Neural cell (in vitro differentiated cells): Measurements from ENCODE around the gene PARP12. TPM values are rescaled to one million over a fixed set of nuclear protein-coding genes. Genes with fewer than 3 reads are reported as not detected.

Experiments
- H2AFZ ChIP-seq: fragments of 200-600, 300-800 bp; sonication (generic), shearing (Covaris generic); 2 replicates; pipeline ENCODE4 v1.6.0; 2014; ENCODE audit warnings: low read depth, mild to moderate bottlenecking, antibody characterized with exemption, low read length, moderate library complexity
- H3F3A ChIP-seq: fragments of 200-600 bp; shearing (Covaris generic); 2 replicates; pipeline ENCODE4 v1.6.1; 2016; ENCODE audit warnings: mild to moderate bottlenecking, moderate library complexity, mixed read lengths, antibody characterized with exemption, low read length; ENCODE audit not compliant: insufficient read depth, poor library complexity, severe bottlenecking
- H3K27ac ChIP-seq: fragments of 200-600, 300-800 bp; sonication (generic), shearing (Covaris generic); 2 replicates; pipeline ENCODE4 v1.5.1; 2014; ENCODE audit warnings: mild to moderate bottlenecking, low read length, moderate library complexity
- H3K27me3 ChIP-seq: fragments of 300-800, 200-600 bp; sonication (generic), shearing (Covaris generic); 2 replicates; pipeline ENCODE4 v1.6.0; 2014; ENCODE audit warnings: mild to moderate bottlenecking, low read depth, low read length, moderate library complexity; ENCODE audit not compliant: insufficient read depth
- H3K36me3 ChIP-seq: fragments of 300-800, 200-600 bp; sonication (generic), shearing (Covaris generic); 2 replicates; pipeline ENCODE4 v1.5.1; 2014; ENCODE audit warnings: mild to moderate bottlenecking, antibody characterized with exemption, low read length, moderate library complexity; ENCODE audit not compliant: insufficient read depth
- H3K4me2 ChIP-seq: fragments of 300-800, 200-600 bp; sonication (generic), shearing (Covaris generic); 2 replicates; pipeline ENCODE4 v1.6.0; 2014; ENCODE audit warnings: mild to moderate bottlenecking, low read length
- H3K4me3 ChIP-seq: fragments of 300-800, 200-600 bp; sonication (generic), shearing (Covaris generic); 2 replicates; pipeline ENCODE4 v1.5.1; 2014; ENCODE audit warnings: mild to moderate bottlenecking, low read length, moderate library complexity
- H3K79me2 ChIP-seq: fragments of 200-600 bp; shearing (Covaris generic); replicated peaks from 2 replicates; pipeline ENCODE4 v1.6.0; 2014; ENCODE audit warnings: mild to moderate bottlenecking, low read length, moderate library complexity; ENCODE audit not compliant: insufficient read depth
- H3K9ac ChIP-seq: fragments of 300-800, 200-600 bp; sonication (generic), shearing (Covaris generic); 2 replicates; pipeline ENCODE4 v1.6.1; 2016; ENCODE audit warnings: mild to moderate bottlenecking, low read length, mixed read lengths
- H3K9me2 ChIP-seq: fragments of 200-600 bp; shearing (Covaris generic); 2 replicates; pipeline ENCODE4 v1.6.1; 2016; ENCODE audit warnings: mild to moderate bottlenecking, low read length, mixed read lengths; ENCODE audit not compliant: insufficient read depth
- H3K9me3 ChIP-seq: fragments of 200-600, 300-800 bp; sonication (generic), shearing (Covaris generic); 2 replicates; pipeline ENCODE4 v1.6.1; 2016; ENCODE audit warnings: mild to moderate bottlenecking, mixed run types, low read length, moderate library complexity, mixed read lengths
- H4K20me1 ChIP-seq: fragments of 200-600 bp; shearing (Covaris generic); 2 replicates; pipeline ENCODE4 v1.6.1; 2016; ENCODE audit warnings: mild to moderate bottlenecking, mixed run types; ENCODE audit not compliant: insufficient read depth
- CTCF ChIP-seq: fragments of 450-650 bp; IDR thresholded peaks from 2 replicates; pipeline ENCODE4 v1.5.1; 2014; ENCODE audit warnings: antibody characterized with exemption, mild to moderate bottlenecking, moderate library complexity; ENCODE audit not compliant: poor library complexity, severe bottlenecking
- EP300 ChIP-seq: fragments of 450-650 bp; conservative IDR thresholded peaks from 2 replicates; pipeline ENCODE4 v1.6.1; 2014; ENCODE audit warnings: antibody characterized with exemption, mild to moderate bottlenecking, moderate library complexity; ENCODE audit not compliant: poor library complexity, severe bottlenecking
- EZH2 ChIP-seq: fragments of 200-600, 300-800 bp; shearing (Covaris generic), sonication (generic); IDR thresholded peaks from 2 replicates; pipeline ENCODE4 v1.6.1; 2014; ENCODE audit warnings: antibody characterized with exemption, low read length, borderline replicate concordance, mild to moderate bottlenecking; ENCODE audit not compliant: insufficient read depth, poor library complexity, severe bottlenecking
- MXI1 ChIP-seq: fragments of 450-650 bp; conservative IDR thresholded peaks from 2 replicates; pipeline ENCODE4 v1.6.1; 2014; ENCODE audit warnings: antibody characterized with exemption, mild to moderate bottlenecking; ENCODE audit not compliant: poor library complexity, severe bottlenecking
- POLR2AphosphoS5 ChIP-seq: IDR thresholded peaks from 2 replicates; pipeline ENCODE4 v1.6.1; 2012
- RAD21 ChIP-seq: fragments of 450-650 bp; conservative IDR thresholded peaks from 2 replicates; pipeline ENCODE4 v1.6.1; 2014; ENCODE audit warnings: antibody characterized with exemption, mild to moderate bottlenecking, moderate library complexity
- REST ChIP-seq: IDR thresholded peaks from 2 replicates; pipeline ENCODE4 v1.6.1; 2012; ENCODE audit warnings: borderline replicate concordance
- SMC3 ChIP-seq: fragments of 450-650 bp; conservative IDR thresholded peaks from 2 replicates; pipeline ENCODE4 v1.6.1; 2014; ENCODE audit warnings: antibody characterized with exemption, mild to moderate bottlenecking, moderate library complexity; ENCODE audit not compliant: poor library complexity
- TAF1 ChIP-seq: IDR thresholded peaks from 2 replicates; pipeline ENCODE4 v1.6.1; 2012; ENCODE audit warnings: low read depth
- polyA plus RNA-seq: library from polyadenylated mRNA; depleted of rRNA; stranded (reverse); fragments of >200 nt; gene quantifications from 2 replicates; pipeline ENCODE4 v1.2.3, GENCODE V29; 2014

PARP12 gene
- polyA plus RNA-seq, 1 donor from 2014 or later, result not detected

GRCh38 chr7:140060788-140061606 lies 1.8 kb downstream of the PARP12 start:
- H2AFZ ChIP-seq, result no peak overlapping the region
- no peak overlapping the region for H3K9ac ChIP-seq
- H3F3A ChIP-seq, result no peaks in the 10 kb centered on the region
- H3K9me3 ChIP-seq, result peaks cover 4% of the 10 kb centered on the region
- H3K4me2 ChIP-seq, result no peak overlapping the region
- H3K27me3 ChIP-seq, result peaks cover 45% of the 10 kb centered on the region
- TF ChIP-seq POLR2AphosphoS5, result no peak
- no peak for TF ChIP-seq RAD21
- no peak for TF ChIP-seq MXI1
- no peak for TF ChIP-seq TAF1
- TF ChIP-seq CTCF, result no peak
- TF ChIP-seq SMC3, result no peak
- no peak for TF ChIP-seq EP300
- TF ChIP-seq EZH2, result no peak
- no peak for TF ChIP-seq REST
- H3K27ac ChIP-seq, result no peak overlapping the region
- no peaks in the 10 kb centered on the region for H3K79me2 ChIP-seq
- H3K9me2 ChIP-seq, result no peaks in the 10 kb centered on the region
- H4K20me1 ChIP-seq, result no peaks in the 10 kb centered on the region
- H3K4me3 ChIP-seq, result no peak overlapping the region
- H3K36me3 ChIP-seq, result no peaks in the 10 kb centered on the region

DNA sequence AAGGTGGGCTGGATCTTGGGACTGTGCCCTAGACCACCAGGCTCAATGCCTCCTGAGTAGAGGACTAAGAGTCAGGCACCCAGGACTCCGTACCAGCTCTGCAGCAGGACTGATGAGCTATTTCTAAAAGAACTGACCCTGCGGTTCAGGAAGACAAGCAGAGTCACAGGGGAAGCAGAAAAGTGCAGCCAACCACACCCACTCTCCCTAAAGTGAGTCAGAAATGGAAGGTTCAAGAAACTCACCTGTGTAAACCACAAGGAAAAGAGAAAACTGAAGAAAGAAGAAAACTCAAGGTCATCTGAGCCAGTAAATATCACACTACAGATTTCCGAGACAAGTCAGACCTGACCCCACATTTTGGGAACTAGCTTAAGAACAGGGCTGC lies 2.5 kb downstream of the PARP12 start:
- no peaks in the 10 kb centered on the region for H3K9me2 ChIP-seq
- peaks cover 45% of the 10 kb centered on the region for H3K27me3 ChIP-seq
- no peak overlapping the region for H3K4me2 ChIP-seq
- TF ChIP-seq REST (no peak), RAD21 (no peak), EZH2 (no peak), EP300 (no peak), POLR2AphosphoS5 (no peak), CTCF (no peak), MXI1 (no peak), SMC3 (no peak), TAF1 (no peak)
- H3K27ac ChIP-seq, result no peak overlapping the region
- H3K9ac ChIP-seq, result no peak overlapping the region
- H3K4me3 ChIP-seq, result no peak overlapping the region
- H3K9me3 ChIP-seq, result peaks cover 4% of the 10 kb centered on the region
- no peak overlapping the region for H2AFZ ChIP-seq
- no peaks in the 10 kb centered on the region for H3K79me2 ChIP-seq
- no peaks in the 10 kb centered on the region for H4K20me1 ChIP-seq
- H3F3A ChIP-seq, result no peaks in the 10 kb centered on the region
- H3K36me3 ChIP-seq, result no peaks in the 10 kb centered on the region
